Occipital lobe (tissue), 2 donors: ENCODE results near the gene RNASE13. TPM values are rescaled to one million over a fixed set of nuclear protein-coding genes. Genes with fewer than 3 reads are reported as not detected.
"Not testable (repeated sequence)": the region's sequence is repeated elsewhere in the genome, so short reads cannot be mapped to it uniquely, and the experiment has no call there.

Experiments used
- DNase-seq: peaks from one replicate; lab custom pipeline; 2025; lab: John Stamatoyannopoulos, UW
- total RNA-seq: library from RNA; depleted of rRNA; stranded (reverse); fragments of >200 nt; gene quantifications from one replicate; pipeline ENCODE4 v1.2.3, GENCODE V29; 2014

Gene RNASE13
- total RNA-seq, 1 donor from 2014 or later: not detected

- DNase-seq: peak; percentile 87
Observed at GRCh38 chr14:20989787-20990600, 44.6 kb downstream of the RNASE13 start, which contains the start of gene METTL17. Gene METTL17, plus strand, starts transcription at chr14:20989980. Its CDS starts 23 bp downstream, at chr14:20990003.

GRCh38 chr14:20989471-20989786, 45.2 kb downstream of the RNASE13 start:
- DNase-seq: no peak

- no peak for DNase-seq
Observed at GRCh38 chr14:20988717-20989470, 45.7 kb downstream of the RNASE13 start.

DNA sequence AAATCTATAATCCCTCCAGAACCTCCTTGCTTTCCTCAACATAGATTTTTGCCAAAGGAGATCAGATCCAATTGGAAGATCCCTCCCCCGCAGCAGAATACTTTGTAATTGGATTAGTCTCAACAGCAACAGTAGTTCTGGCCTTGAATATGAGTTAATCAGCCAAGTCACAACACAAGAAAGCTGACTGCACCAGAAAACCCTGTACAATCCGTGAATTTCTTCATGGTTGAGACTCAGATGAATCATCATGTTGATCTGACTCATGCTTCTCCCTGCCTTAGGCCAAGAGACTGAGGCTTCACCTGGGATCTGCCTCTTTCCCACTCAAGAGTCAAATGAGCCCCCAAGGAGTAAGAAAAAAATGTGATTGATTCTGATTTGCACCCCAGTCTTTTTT, 47.8 kb downstream of the RNASE13 start:
- peak; percentile 9 for DNase-seq

- not testable (repeated sequence) for DNase-seq
Observed at GRCh38 chr14:20985650-20986049, 49.0 kb downstream of the RNASE13 start.

Other genes starting within 250 kb of the RNASE13 start
- 9.2 TPM for gene RNASE1, start 232.0 kb downstream of the RNASE13 start, total RNA-seq
- not detected for gene RNASE3, start 143.4 kb downstream of the RNASE13 start, total RNA-seq
- not detected for gene RNASE2, start 79.3 kb downstream of the RNASE13 start, total RNA-seq
- gene METTL17, start 44.8 kb downstream of the RNASE13 start, total RNA-seq: 29.0 TPM
- not detected for gene SLC39A2, start 35.5 kb downstream of the RNASE13 start, total RNA-seq
- gene NDRG2, start 9.7 kb downstream of the RNASE13 start, total RNA-seq: 68.5 TPM
- gene TPPP2, start 4.6 kb downstream of the RNASE13 start, total RNA-seq: not detected
- gene RNASE7, start 7.6 kb upstream of the RNASE13 start, total RNA-seq: not detected
- gene RNASE8, start 23.0 kb upstream of the RNASE13 start, total RNA-seq: not detected
- gene ARHGEF40, start 35.5 kb upstream of the RNASE13 start, total RNA-seq: 15.9 TPM
- gene ZNF219, start 63.8 kb upstream of the RNASE13 start, total RNA-seq: 9.7 TPM
- gene TMEM253, start 66.3 kb upstream of the RNASE13 start, total RNA-seq: not detected
- gene OR5AU1, start 121.3 kb upstream of the RNASE13 start, total RNA-seq: not detected
- 531 TPM for gene HNRNPC, start 234.6 kb upstream of the RNASE13 start, total RNA-seq
- gene RPGRIP1, start 245.3 kb upstream of the RNASE13 start, total RNA-seq: 0.16 TPM